GM13977 (cell line): ENCODE results near the gene PKD2.

Experiments used
- DNase-seq: peaks from one replicate; pipeline ENCODE4 v3.0.0; 2012; ENCODE audit warnings: low spot score
- CTCF ChIP-seq: IDR thresholded peaks from 2 replicates; pipeline ENCODE4 v1.5.1; 2012; ENCODE audit warnings: mild to moderate bottlenecking, control low read depth; ENCODE audit not compliant: insufficient read depth; ENCODE audit errors: extremely low read depth, missing control alignments
- in situ Hi-C: fragments of 300-500 bp; cut with MboI; formaldehyde crosslinking; loops from one replicate; pipeline ENCODE4 v1.12.0; 2022; ENCODE audit warnings: low sequenced_read_pairs, low pct_unique_long_range_greater_than_20kb, mixed read lengths, inconsistent platforms; ENCODE audit not compliant: unreplicated experiment

The PKD2 gene

GRCh38 chr4:88007304-88008121 is at the start of gene PKD2:
Gene PKD2, plus strand, starts transcription at chr4:88007635. Its CDS starts 99 bp downstream, at chr4:88007734.
- TF ChIP-seq CTCF, result no peak
- in situ Hi-C loops, result no loop called here
- peak; percentile 93 for DNase-seq

- no peak for TF ChIP-seq CTCF
- in situ Hi-C loops, result no loop called here
- no peak for DNase-seq
Observed at GRCh38 chr4:87961993-87962392, 45.4 kb upstream of the PKD2 start.

- no peak for DNase-seq
- in situ Hi-C loops, result no loop called here
- no peak for TF ChIP-seq CTCF
Observed at GRCh38 chr4:87962398-87963146, 44.9 kb upstream of the PKD2 start.

GRCh38 chr4:87965501-87965975 is 41.9 kb upstream of the PKD2 start:
- no peak for TF ChIP-seq CTCF
- in situ Hi-C loops, result no loop called here

GRCh38 chr4:87966095-87966496 is 41.3 kb upstream of the PKD2 start:
- in situ Hi-C loops, result no loop called here
- no peak for DNase-seq
- no peak for TF ChIP-seq CTCF

More at GRCh38 chr4:87965501-87965975, 41.9 kb upstream of the PKD2 start:
- no peak for DNase-seq

- in situ Hi-C loops, result no loop called here
Observed at GRCh38 chr4:87967193-87967592, 40.2 kb upstream of the PKD2 start.

More at GRCh38 chr4:87967193-87967592, 40.2 kb upstream of the PKD2 start:
- no peak for DNase-seq
- TF ChIP-seq CTCF, result no peak
